HCT116 (cell line): ENCODE measurements around the gene UNC45A.

Experiments used
- EGR1 ChIP-seq: IDR thresholded peaks from 2 replicates; pipeline ENCODE4 v1.6.1; 2012; ENCODE audit warnings: low read depth
- POLR2A ChIP-seq: IDR thresholded peaks from 2 replicates; pipeline ENCODE4 v1.7.0; 2011; ENCODE audit warnings: borderline replicate concordance; ENCODE audit not compliant: insufficient read depth, insufficient read length; ENCODE audit errors: extremely low read depth
- POLR2AphosphoS5 ChIP-seq: IDR thresholded peaks from 2 replicates; pipeline ENCODE4 v1.6.1; 2011; ENCODE audit warnings: mild to moderate bottlenecking, low read depth, low read length, moderate library complexity
- RAD21 ChIP-seq: IDR thresholded peaks from 2 replicates; pipeline ENCODE4 v1.6.1; 2012; ENCODE audit warnings: low read depth, mild to moderate bottlenecking
- SRF ChIP-seq: IDR thresholded peaks from 2 replicates; pipeline ENCODE4 v1.6.1; 2012; ENCODE audit warnings: low read depth
- YY1 ChIP-seq: IDR thresholded peaks from 2 replicates; pipeline ENCODE4 v1.6.1; 2011; ENCODE audit warnings: low read length, low read depth, moderate library complexity, mild to moderate bottlenecking; ENCODE audit not compliant: insufficient replicate concordance; ENCODE audit errors: extremely low read depth
- TF ChIP-seq, protein P1 (sequence below), 3 experiments: fragments of 200-600 bp in 1 of 3; sonication (generic) in 1 of 3; IDR thresholded peaks in 2 of 3; conservative IDR thresholded peaks in 1 of 3; 2 replicates each; pipeline ENCODE4 v1.5.1; 2012 to 2017; ENCODE audit warnings: low read depth in 2 of 3, low read length in 2 of 3, antibody characterized with exemption in 1 of 3, borderline replicate concordance in 1 of 3, control low read depth in 1 of 3, mild to moderate bottlenecking in 1 of 3, mixed read lengths in 1 of 3, mixed run types in 1 of 3, moderate library complexity in 1 of 3; ENCODE audit not compliant: insufficient read depth in 1 of 3

DNA sequence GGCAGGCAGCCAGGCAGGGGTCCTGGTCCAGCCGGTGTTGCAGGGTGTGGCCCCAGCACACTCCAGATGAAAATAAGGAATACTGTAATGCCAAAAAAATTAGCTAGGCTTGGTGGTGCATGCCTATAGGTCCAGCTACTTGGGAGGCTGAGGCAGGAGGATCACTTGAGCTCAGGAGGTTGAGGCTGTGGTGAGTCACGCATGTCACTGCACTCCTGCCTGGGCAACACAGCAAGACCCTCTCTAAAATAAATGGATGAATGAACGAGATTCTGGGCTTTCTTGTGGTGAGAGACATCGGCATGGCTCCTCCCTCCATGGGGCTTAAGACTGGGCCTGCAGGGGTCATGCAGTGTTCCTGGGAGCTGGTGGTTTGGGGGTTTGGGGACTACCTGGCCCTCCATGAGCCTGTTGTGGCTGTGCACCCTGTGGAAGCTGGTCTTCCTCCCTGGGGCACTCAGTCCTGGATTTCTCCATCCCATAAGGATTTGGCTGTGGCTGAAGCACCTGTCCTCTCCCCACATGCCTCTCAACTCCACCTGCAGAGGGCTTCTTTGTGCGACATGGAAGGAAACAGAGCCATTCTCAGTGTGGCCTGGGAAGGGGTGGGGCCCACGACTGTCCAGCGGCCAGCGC, 12.0 kb downstream of the UNC45A start:
- TF ChIP-seq, protein P1, sequence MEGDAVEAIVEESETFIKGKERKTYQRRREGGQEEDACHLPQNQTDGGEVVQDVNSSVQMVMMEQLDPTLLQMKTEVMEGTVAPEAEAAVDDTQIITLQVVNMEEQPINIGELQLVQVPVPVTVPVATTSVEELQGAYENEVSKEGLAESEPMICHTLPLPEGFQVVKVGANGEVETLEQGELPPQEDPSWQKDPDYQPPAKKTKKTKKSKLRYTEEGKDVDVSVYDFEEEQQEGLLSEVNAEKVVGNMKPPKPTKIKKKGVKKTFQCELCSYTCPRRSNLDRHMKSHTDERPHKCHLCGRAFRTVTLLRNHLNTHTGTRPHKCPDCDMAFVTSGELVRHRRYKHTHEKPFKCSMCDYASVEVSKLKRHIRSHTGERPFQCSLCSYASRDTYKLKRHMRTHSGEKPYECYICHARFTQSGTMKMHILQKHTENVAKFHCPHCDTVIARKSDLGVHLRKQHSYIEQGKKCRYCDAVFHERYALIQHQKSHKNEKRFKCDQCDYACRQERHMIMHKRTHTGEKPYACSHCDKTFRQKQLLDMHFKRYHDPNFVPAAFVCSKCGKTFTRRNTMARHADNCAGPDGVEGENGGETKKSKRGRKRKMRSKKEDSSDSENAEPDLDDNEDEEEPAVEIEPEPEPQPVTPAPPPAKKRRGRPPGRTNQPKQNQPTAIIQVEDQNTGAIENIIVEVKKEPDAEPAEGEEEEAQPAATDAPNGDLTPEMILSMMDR (IDR thresholded peaks at IDR 0.05 in 2 of 3, conservative IDR thresholded peaks at IDR 0.05 in 1 of 3; ENCODE audit: borderline replicate concordance in 1 of 3, insufficient read depth in 1 of 3, low read depth in 2 of 3, low read length in 2 of 3): no peak
- TF ChIP-seq RAD21 (no peak), SRF (no peak), POLR2AphosphoS5 (no peak), POLR2A (no peak), YY1 (no peak), EGR1 (no peak)
